ENCODE data around the gene RHOC. TPM values are rescaled to one million over a fixed set of nuclear protein-coding genes. Genes with fewer than 3 reads are reported as not detected.

Gene RHOC
- total RNA-seq, 1 experiment from 2014 or later, result 100 TPM

DNA sequence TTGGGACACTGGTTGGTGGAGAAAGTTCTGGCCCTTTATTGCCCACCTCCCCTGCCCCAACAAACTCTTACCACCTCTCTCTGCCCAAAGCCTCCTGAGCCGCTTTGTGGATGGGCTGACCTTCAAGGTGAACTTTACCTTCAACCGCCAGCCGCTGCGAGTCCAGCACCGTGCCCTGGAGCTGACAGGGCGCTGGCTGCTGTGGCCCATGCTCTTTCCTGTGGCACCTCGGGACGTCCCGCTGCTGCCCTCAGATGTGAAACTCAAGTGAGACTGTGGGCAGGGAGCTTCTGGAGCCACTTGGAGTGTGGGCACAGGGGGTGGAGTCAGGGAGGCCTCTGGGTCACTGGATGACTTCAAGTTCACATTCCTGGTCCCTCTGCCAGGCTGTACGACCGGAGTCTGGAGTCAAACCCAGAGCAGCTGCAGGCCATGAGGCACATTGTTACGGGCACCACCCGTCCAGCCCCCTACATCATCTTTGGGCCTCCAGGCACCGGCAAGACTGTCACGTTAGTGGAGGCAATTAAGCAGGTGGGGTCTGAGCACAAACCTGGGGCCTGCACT is 12.5 kb downstream of the RHOC start:
- in situ Hi-C loops (cut with HindIII; ENCODE audit: low pct_unique_long_range_greater_than_20kb, low sequenced_read_pairs), result no loop called here
- DNase-seq (ENCODE audit: low read depth, low spot score), result no peak

DNA sequence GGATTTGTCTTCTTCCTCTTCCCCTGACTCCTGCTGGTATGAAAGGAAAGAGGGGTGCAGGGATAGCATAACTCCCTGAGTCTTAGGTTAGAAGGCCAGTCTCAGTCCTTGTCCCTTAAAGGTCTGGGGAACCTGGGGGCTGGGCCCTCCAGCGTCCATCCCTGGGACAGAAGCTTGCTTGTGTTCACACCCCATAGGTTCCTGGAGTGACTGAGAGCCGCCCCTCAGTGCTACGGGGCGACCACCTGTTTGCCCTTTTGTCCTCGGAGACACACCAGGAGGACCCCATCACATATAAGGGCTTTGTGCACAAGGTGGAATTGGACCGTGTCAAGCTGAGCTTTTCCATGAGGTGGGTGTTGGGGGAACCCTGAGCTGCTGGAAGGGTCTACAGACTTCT is 13.1 kb downstream of the RHOC start:
- no peak for DNase-seq (ENCODE audit: low read depth, low spot score)
- in situ Hi-C loops (cut with HindIII; ENCODE audit: low pct_unique_long_range_greater_than_20kb, low sequenced_read_pairs), result no loop called here

DNA sequence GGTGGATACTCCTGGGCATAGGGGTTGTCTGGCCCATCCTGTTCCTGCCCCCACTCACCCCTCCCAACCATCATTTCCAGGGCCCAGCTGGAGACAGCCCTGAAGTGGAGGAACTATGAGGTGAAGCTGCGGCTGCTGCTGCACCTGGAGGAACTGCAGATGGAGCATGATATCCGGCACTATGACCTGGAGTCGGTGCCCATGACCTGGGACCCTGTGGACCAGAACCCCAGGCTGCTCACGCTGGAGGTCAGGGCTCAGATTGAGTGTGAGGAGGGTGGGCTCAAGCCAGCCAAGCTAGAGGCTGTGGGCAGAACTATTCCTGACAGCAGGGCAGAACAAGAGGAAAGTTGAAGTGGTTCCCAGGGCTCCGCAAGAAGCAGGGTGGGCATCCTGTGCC is 14.2 kb downstream of the RHOC start:
- in situ Hi-C loops (cut with HindIII; ENCODE audit: low pct_unique_long_range_greater_than_20kb, low sequenced_read_pairs), result no loop called here
- no peak for DNase-seq (ENCODE audit: low read depth, low spot score)

DNA sequence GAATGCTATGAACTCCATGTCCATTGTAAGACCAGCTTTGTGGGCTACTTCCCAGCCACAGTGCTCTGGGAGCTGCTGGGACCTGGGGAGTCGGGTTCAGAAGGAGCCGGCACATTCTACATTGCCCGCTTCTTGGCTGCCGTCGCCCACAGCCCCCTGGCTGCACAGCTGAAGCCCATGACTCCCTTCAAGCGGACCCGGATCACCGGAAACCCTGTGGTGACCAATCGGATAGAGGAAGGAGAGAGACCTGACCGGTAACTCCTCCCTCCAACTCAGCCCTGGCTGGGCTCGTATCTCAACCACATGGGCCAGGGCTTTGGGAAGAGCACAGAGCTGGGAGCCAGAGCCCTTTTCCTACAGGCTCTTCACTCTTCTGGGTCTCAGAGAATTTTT is 17.1 kb downstream of the RHOC start:
- in situ Hi-C loops (cut with HindIII; ENCODE audit: low pct_unique_long_range_greater_than_20kb, low sequenced_read_pairs), result no loop called here
- no peak for DNase-seq (ENCODE audit: low read depth, low spot score)

DNA sequence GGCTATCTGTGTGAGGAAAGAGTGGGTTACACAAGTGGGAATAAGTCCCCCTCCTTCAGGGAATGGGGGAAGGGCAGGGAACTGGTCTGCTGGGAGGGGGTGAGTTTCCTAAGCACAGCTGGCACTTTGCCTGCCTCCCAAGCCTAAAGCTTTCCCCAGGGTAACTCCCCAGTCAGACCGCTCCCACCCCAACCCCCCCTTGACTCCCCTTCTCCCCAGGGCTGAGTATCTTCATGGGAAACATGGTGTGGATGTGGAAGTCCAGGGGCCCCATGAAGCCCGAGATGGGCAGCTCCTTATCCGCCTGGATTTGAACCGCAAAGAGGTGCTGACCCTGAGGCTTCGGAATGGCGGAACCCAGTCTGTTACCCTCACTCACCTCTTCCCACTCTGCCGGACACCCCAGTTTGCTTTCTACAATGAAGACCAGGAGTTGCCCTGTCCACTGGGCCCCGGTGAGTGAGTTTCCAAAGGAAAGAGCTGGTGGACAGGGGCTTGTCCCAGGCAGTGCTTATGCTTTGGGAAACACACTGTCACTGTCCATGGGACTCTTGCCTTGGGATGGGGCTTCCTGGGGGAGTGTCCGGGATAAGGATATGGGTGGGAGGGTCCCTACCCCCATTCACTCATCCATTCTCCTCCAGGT is 17.6 kb downstream of the RHOC start:
- in situ Hi-C loops (cut with HindIII; ENCODE audit: low pct_unique_long_range_greater_than_20kb, low sequenced_read_pairs), result no loop called here
- DNase-seq (ENCODE audit: low read depth, low spot score), result no peak

DNA sequence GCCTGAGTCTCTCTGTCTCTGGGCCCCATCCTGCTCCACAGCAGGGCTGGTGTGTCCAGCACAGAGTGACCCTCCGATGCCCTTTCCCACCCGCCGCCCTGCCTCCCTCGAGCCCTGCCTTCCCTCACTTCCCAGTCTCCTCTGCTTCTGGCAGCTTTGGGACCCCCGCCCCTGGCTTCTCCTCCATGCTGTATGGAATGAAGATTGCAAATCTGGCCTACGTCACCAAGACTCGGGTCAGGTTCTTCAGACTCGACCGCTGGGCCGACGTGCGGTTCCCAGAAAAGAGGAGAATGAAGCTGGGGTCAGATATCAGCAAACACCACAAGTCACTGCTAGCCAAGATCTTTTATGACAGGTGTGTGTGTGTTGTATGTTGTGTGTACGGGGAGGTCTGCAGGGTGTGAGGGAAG is 18.1 kb downstream of the RHOC start:
- no peak for DNase-seq (ENCODE audit: low read depth, low spot score)
- in situ Hi-C loops (cut with HindIII; ENCODE audit: low pct_unique_long_range_greater_than_20kb, low sequenced_read_pairs), result no loop called here

DNA sequence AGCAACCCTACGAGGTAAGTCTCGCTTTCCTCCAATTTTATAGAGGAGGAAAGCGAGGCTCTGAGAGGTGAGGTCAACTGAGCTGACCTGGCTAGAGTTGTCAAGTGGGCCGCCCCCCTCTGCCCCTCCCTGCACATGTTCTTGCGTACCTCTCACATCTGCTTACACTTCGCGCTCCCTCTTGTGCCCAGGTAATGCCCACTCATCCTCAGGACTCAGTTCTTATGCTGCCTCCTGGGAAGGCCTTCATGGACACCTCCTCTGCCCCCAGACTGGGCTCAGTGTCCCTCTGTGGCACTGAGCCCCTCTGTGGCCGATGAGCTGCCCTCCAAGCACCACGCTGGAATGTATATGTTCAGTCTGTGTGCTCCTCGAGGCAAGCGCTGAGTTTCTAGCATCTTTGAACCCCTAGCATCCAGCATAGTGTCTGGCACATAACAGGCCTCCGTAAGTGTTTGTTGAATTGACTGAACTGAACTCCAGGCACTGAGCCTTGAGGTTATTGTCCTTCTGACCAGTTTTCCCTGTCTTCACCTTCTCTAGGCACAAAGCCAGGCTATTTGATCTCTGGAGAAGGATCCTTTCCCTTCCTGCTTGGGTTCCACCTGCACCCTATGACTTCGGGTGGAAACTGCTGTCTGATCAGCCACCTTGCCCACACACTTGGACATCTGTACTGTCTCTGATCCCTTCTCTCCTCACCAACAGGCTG is 19.0 kb downstream of the RHOC start:
- in situ Hi-C loops (cut with HindIII; ENCODE audit: low pct_unique_long_range_greater_than_20kb, low sequenced_read_pairs), result no loop called here
- DNase-seq (ENCODE audit: low read depth, low spot score), result no peak

DNA sequence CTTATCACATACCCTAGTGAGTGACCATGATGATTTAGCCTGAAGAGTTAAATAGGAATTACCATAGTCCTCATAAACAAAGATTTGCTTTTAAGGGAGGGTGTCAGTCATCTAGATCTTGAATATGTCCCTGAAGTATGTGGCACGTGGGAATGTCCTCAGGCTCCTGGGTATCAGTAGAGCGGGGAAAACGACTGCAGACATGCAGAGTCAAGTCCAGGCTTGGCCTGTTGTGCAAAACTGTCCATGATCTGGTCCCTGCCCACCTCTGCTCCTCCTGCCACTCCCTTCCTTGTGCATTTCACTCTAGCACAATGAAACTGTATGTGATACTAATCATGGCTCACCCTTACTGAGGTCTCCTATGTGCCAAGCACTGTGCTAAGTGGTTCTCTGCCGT is 19.6 kb downstream of the RHOC start:
- in situ Hi-C loops (cut with HindIII; ENCODE audit: low pct_unique_long_range_greater_than_20kb, low sequenced_read_pairs), result no loop called here
- no peak for DNase-seq (ENCODE audit: low read depth, low spot score)

DNA sequence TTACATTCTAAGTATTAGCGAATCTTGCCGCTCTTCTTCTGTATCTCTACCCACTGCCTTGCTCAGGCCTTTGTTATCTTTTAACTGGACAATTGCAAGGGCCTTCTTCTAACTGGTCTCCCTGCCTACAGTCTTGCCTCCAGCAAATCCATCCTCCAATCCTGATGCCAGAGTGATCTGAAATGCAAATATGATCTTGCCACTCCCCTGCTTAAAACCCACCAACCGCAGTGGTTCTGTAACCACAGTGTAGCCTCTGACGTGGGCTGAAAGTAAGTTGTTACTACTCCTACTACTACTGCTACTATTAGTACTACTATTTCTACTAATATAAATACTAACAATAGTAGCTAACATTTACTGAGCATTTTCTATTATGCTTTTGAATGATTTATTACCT is 20.1 kb downstream of the RHOC start:
- no peak for DNase-seq (ENCODE audit: low read depth, low spot score)
- in situ Hi-C loops (cut with HindIII; ENCODE audit: low pct_unique_long_range_greater_than_20kb, low sequenced_read_pairs), result no loop called here

DNA sequence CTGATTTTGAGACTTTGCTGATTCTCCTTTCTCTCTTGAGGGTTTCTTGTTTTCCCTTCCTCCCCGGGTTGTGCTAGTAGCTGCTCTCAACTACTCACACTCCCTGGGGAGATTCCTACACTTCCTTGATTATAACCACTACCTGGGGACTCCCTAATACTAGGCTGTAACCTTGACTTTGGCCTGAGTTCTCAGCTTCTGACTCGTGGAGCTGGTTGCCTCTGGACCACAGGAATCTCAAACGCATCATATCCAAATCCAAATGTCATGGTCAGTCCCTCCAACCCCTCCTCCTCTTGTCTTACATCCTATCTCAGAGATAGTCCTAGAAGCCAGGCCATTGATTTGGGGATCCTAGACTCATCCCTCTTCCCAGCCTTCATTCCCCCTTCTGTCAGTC is 20.5 kb downstream of the RHOC start:
- DNase-seq (ENCODE audit: low read depth, low spot score), result no peak
- in situ Hi-C loops (cut with HindIII; ENCODE audit: low pct_unique_long_range_greater_than_20kb, low sequenced_read_pairs), result no loop called here

DNA sequence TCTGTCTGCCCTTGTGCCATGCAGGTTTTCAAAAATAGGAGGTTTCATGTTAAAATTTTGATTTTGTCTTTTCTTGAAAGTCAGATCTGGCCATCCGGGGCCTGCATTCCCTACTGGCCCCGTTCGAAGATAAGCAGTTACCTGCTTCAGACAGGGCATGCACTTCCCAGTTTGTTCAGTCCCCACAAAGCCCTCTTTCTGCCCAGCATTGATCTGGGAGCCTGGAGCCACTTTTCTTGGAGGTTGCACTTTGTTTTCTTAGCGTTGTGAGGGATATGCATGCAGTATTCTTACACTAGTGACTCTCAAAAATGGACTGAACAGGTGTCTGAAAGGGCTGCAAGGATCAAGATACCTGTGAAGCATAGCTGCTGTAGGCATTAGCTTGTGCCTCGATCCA is 21.0 kb downstream of the RHOC start:
- no peak for DNase-seq (ENCODE audit: low read depth, low spot score)
- in situ Hi-C loops (cut with HindIII; ENCODE audit: low pct_unique_long_range_greater_than_20kb, low sequenced_read_pairs), result no loop called here

DNA sequence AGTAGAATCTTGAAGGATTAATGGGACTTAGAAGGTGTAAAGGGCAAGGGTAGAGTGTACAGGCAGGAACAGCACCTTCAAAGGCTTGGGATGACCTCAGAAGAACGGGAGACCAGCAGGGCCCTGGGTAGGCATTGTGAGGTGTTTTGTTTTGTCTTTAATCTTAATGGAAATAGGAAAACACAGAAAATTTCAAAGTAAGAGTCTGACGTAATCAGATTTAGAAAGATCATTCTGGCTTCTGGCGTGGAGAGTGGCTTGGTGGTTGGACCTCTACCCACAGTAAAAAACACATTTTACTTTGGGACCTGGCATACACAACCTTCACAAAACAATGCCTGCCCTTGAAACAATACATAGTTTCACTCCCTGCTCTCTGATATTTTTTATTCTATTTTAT is 28.3 kb downstream of the RHOC start:
- in situ Hi-C loops (cut with HindIII; ENCODE audit: low pct_unique_long_range_greater_than_20kb, low sequenced_read_pairs), result no loop called here
- no peak for DNase-seq (ENCODE audit: low read depth, low spot score)

DNA sequence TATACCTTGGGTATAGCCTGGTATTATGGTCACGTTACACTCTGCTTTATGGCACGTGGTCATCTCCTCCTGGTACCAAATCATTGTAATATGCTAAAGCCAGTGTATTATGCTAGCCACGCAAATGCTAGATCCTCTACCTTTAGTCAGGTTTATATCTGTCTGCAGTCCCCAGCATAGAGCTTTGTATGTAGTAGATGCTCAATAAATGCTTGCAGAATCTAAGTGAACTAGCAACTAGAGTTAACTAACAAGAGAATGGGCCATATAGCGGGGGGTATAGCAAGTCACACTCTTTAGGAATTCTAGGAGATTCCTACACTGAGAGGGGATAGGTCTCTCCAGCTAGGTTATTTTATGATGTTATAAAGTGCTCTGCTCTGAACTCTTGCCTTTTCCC is 29.4 kb downstream of the RHOC start:
- in situ Hi-C loops (cut with HindIII; ENCODE audit: low pct_unique_long_range_greater_than_20kb, low sequenced_read_pairs), result no loop called here

DNA sequence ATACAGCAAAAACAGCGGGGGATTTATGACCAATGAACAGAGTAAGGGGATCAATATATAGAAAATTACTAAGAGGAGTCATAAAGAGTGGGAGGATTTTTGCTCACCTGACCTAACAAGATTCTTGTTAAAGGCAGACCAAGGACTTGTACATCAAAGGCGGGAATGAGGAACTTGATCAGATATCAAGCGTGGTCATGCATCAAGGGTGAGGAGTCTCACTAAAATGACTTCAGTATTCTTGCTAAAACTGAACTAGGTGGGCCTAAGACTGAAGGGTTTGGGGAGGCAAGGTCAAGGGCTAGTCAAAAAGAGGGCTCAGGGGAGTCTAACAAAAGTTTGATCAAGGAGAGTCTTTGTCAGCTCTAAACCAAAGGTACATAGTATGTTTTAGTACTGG is 30.4 kb downstream of the RHOC start:
- in situ Hi-C loops (cut with HindIII; ENCODE audit: low pct_unique_long_range_greater_than_20kb, low sequenced_read_pairs), result no loop called here
- no peak for DNase-seq (ENCODE audit: low read depth, low spot score)

More for the DNA sequence above, 29.4 kb downstream of the RHOC start:
- no peak for DNase-seq (ENCODE audit: low read depth, low spot score)

DNA sequence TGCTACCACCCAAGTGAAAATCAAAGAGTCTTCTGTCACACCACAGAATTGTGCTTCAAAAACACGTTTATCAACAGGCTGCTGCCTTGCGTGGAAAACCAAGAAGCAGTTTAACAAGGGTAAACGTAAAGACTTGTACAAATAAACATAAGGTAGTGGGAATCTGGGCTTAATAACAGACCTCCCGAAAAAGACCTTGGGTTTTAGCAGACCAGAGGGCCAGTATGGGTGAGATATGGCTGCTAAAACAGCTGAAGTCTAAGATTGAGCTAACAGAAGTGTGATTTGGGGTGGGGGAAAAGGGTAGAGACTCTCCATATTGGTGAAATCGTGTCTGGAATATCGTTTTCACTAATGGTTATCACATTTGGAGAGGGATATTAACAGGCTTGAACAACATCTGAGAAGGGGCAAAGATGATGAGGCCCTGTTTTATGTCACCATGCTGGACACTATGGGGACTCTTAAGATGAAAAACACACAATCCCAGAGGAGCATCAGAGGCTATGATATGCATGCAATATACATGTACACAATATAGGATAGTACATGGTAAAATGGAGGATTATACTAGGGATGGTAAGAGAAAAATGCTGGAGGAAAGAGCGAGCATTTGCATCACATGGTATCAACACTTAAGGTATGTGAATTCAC is 31.1 kb downstream of the RHOC start:
- in situ Hi-C loops (cut with HindIII; ENCODE audit: low pct_unique_long_range_greater_than_20kb, low sequenced_read_pairs), result no loop called here
- DNase-seq (ENCODE audit: low read depth, low spot score), result no peak

DNA sequence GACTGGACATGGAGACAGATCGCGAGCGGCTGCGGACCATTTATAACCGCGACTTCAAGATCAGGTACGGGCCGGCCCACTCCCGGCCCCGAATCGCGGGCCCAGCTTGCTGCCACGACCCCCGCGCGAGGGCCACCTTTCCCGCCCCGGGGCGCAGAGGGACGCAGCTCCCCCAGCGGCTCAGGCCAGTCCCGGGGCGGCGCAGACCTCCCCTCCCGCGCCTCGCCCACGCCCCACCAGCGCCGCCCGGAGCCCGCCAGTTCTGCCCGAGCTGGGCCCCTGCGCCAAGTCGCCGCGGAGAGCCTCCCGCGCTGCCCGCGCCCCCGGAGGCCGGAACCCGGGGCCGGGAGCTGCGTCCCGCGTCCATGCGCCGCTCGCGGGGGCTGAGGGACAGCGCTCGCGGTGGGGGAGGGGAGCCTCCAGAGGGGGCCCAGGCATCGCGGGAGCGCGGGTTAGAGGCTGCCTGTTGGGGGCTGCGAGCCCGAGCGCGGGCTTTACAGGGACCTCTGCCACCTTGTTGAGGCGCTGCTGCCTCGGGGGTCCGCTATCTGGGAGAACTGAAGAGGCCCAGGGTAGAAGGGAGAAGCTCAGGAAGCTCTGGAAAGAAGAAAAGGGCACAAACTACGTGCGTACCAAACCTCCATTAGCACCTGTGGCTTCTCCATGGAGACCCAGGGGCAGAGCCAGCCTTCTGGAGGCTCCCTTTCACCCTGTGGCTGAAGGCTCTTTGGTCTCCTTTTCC is 31.8 kb downstream of the RHOC start:
- in situ Hi-C loops (cut with HindIII; ENCODE audit: low pct_unique_long_range_greater_than_20kb, low sequenced_read_pairs), result no loop called here
- peak; percentile 8 for DNase-seq (ENCODE audit: low read depth, low spot score)

DNA sequence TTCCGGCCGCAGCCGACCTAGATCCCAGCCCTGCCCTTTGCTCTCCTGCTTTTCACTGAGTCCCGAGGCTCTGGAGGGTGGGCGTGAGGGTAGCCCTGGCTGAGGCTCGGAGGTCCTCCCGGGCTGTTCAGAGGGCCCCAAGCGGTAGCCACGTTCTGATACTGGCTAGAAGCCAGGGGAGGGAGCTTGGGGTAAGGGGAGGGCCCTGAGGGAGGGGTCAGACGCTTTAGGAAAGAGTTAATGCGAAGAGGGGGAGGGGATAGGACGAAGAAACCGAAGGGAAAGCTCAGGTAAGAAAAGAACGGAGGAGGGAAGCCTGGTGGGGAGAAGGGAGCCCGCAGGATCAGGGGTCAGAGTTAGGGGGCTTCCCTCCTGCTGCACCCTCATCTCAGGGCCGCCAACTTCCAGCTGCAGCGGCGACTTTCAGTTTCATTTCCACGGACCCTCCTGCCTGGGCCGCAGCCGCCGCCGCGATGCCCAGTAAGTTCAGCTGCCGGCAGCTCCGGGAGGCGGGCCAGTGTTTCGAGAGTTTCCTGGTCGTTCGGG is 32.4 kb downstream of the RHOC start, which contains the start of gene MOV10:
TSS of gene MOV10 (plus strand) at position 220 of the 546 bp plus-strand sequence. CDS start at position 474, 254 bp downstream.
- in situ Hi-C loops (cut with HindIII; ENCODE audit: low pct_unique_long_range_greater_than_20kb, low sequenced_read_pairs), result no loop called here
- peak; percentile 77 for DNase-seq (ENCODE audit: low read depth, low spot score)

All from SK-MEL-5 (cell line).